DOHH2 (cell line): Measurements from ENCODE around the gene MBP.

Experiments used
- H3F3A ChIP-seq: fragments of 200-600 bp; sonication (generic), shearing (Covaris generic); 2 replicates; pipeline ENCODE4 v1.6.0; 2016; ENCODE audit warnings: antibody characterized with exemption, mild to moderate bottlenecking; ENCODE audit not compliant: control insufficient read depth, insufficient read depth
- H3K27ac ChIP-seq: fragments of 200-600 bp; sonication (generic); 2 replicates; pipeline ENCODE4 v1.5.1; 2014; ENCODE audit warnings: low read depth, mild to moderate bottlenecking, low read length, moderate library complexity
- H3K27me3 ChIP-seq: fragments of 200-600 bp; sonication (generic); 2 replicates; pipeline ENCODE4 v1.6.1; 2014; ENCODE audit warnings: mild to moderate bottlenecking, low read length, mixed read lengths; ENCODE audit not compliant: control insufficient read depth
- H3K36me3 ChIP-seq: fragments of 200-600 bp; sonication (generic); 2 replicates; pipeline ENCODE4 v1.6.1; 2014; ENCODE audit warnings: mild to moderate bottlenecking, low read length, moderate library complexity, mixed read lengths; ENCODE audit not compliant: control insufficient read depth
- H3K4me1 ChIP-seq: fragments of 200-600 bp; sonication (generic); 2 replicates; pipeline ENCODE4 v1.6.1; 2014; ENCODE audit warnings: mild to moderate bottlenecking, low read length, mixed read lengths; ENCODE audit not compliant: control insufficient read depth
- H3K4me2 ChIP-seq: fragments of 200-600 bp; sonication (generic); 2 replicates; pipeline ENCODE4 v1.6.0; 2014; ENCODE audit warnings: mild to moderate bottlenecking, low read length, moderate library complexity
- H3K4me3 ChIP-seq: fragments of 200-600 bp; sonication (generic); 2 replicates; pipeline ENCODE4 v1.5.1; 2014; ENCODE audit warnings: mild to moderate bottlenecking, low read length, mixed read lengths
- H3K79me2 ChIP-seq: fragments of 200-600 bp; sonication (generic); 2 replicates; pipeline ENCODE4 v1.6.1; 2014; ENCODE audit warnings: mild to moderate bottlenecking, low read length, mixed read lengths; ENCODE audit not compliant: control insufficient read depth
- H3K9me2 ChIP-seq: fragments of 200-600 bp; sonication (generic); replicated peaks from 2 replicates; pipeline ENCODE4 v1.6.1; 2014; ENCODE audit warnings: mild to moderate bottlenecking, low read length, mixed read lengths; ENCODE audit not compliant: control insufficient read depth
- H3K9me3 ChIP-seq: fragments of 200-600 bp; sonication (generic); 2 replicates; pipeline ENCODE4 v1.6.1; 2014; ENCODE audit warnings: antibody characterized with exemption, low read length, mixed read lengths; ENCODE audit not compliant: control insufficient read depth, insufficient read depth
- H4K20me1 ChIP-seq: fragments of 200-600 bp; sonication (generic); 2 replicates; pipeline ENCODE4 v1.6.0; 2014; ENCODE audit warnings: low read depth, mild to moderate bottlenecking, antibody characterized with exemption, low read length, moderate library complexity; ENCODE audit not compliant: control insufficient read depth, insufficient read depth
- EZH2phosphoT487 ChIP-seq: fragments of 200-600 bp; sonication (generic); IDR thresholded peaks from 2 replicates; pipeline ENCODE4 v1.6.1; 2017; ENCODE audit warnings: borderline replicate concordance, mild to moderate bottlenecking, antibody characterized with exemption, low read length, moderate library complexity, mixed read lengths
- TF ChIP-seq, protein P1 (sequence below): fragments of 200-600 bp; sonication (generic); IDR thresholded peaks from one replicate; pipeline ENCODE4 v1.5.1; 2014; ENCODE audit warnings: antibody characterized with exemption, mild to moderate bottlenecking, low read depth, low read length; ENCODE audit not compliant: poor library complexity, severe bottlenecking

The MBP gene

DNA sequence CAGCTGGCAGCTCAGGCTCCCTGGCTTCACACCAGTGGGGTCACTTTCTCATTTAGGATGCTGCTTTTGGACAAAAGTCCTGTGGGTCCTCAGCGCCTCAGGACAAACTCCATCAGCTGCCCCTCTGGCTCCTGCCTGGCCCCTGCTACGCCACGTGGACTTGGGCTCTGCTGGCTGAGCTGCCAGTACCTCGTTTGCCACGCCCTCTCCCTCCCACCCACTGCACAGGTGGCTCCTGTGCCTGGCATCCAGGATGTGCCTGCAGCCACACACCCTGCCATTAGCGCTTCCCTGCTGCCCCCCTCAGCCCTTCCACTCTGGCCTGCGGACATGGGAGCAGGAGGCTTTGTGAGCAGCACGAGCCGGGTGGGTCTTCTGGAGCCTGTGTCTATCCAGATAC lies 191.3 kb downstream of the MBP start:
- H3K9me2 ChIP-seq = no peaks in the 10 kb centered on the region
- no peak overlapping the region for H3K4me2 ChIP-seq
- no peaks in the 10 kb centered on the region for H3K79me2 ChIP-seq
- 0 out of 2 replicates have a peak, but pooled peaks cover 3% of the 10 kb centered on the region for H3K9me3 ChIP-seq
- 0 out of 2 replicates have a peak, but pooled peaks cover under 1% of the 10 kb centered on the region for H3K4me1 ChIP-seq
- no peak overlapping the region for H3K27ac ChIP-seq
- no peaks in the 10 kb centered on the region for H3F3A ChIP-seq
- no peak overlapping the region for H3K4me3 ChIP-seq
- no peaks in the 10 kb centered on the region for H4K20me1 ChIP-seq
- peaks cover 35% of the 10 kb centered on the region for H3K36me3 ChIP-seq
- no peaks in the 10 kb centered on the region for H3K27me3 ChIP-seq
- TF ChIP-seq, protein P1, sequence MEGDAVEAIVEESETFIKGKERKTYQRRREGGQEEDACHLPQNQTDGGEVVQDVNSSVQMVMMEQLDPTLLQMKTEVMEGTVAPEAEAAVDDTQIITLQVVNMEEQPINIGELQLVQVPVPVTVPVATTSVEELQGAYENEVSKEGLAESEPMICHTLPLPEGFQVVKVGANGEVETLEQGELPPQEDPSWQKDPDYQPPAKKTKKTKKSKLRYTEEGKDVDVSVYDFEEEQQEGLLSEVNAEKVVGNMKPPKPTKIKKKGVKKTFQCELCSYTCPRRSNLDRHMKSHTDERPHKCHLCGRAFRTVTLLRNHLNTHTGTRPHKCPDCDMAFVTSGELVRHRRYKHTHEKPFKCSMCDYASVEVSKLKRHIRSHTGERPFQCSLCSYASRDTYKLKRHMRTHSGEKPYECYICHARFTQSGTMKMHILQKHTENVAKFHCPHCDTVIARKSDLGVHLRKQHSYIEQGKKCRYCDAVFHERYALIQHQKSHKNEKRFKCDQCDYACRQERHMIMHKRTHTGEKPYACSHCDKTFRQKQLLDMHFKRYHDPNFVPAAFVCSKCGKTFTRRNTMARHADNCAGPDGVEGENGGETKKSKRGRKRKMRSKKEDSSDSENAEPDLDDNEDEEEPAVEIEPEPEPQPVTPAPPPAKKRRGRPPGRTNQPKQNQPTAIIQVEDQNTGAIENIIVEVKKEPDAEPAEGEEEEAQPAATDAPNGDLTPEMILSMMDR = no peak
- no peak for TF ChIP-seq EZH2phosphoT487

DNA sequence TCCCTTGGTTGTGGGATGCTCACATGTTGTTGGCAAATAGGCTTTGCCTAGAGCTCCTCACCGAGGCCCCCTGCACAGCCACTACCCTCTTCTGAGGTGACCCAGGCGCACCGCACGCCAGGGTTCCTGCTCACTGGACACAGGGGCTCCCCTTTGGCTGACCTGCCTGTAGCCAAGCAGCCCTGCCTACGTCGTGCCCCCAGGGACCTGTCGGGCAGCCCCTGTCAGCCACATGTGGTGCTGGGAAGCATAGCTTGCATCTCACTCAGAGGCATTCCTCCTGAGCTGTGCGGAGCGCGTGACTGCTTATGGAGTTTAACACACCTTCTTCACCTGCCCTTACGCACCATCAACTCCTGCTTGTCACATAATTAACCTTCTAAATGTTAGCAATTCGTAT lies 194.0 kb downstream of the MBP start:
- peaks cover 42% of the 10 kb centered on the region for H3K36me3 ChIP-seq
- no peaks in the 10 kb centered on the region for H3K4me1 ChIP-seq
- no peaks in the 10 kb centered on the region for H3K9me3 ChIP-seq
- H3K4me2 ChIP-seq = no peak overlapping the region
- no peaks in the 10 kb centered on the region for H3K9me2 ChIP-seq
- no peak overlapping the region for H3K4me3 ChIP-seq
- no peaks in the 10 kb centered on the region for H4K20me1 ChIP-seq
- no peak overlapping the region for H3K27ac ChIP-seq
- no peaks in the 10 kb centered on the region for H3K79me2 ChIP-seq
- TF ChIP-seq, protein P1 = no peak
- no peak for TF ChIP-seq EZH2phosphoT487
- no peaks in the 10 kb centered on the region for H3K27me3 ChIP-seq
- no peaks in the 10 kb centered on the region for H3F3A ChIP-seq

DNA sequence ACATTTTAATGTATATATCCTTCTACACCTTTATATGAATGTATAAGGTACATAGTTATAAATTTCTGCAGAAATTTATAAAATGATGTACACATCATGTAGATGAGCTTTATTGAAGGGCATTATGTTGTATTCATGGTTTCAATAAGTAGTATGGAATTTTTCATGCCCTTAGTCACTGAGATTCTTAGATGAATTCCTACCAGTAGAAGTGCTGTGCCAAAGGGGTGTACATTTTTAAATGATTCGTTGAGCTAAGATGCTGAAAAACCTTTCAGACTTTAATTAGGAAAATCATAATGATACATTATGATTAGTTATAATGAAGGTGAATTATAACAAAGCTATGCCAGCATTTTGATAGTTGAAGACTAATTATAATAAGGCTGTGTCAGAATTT lies 195.0 kb downstream of the MBP start:
- H3K27ac ChIP-seq = no peak overlapping the region

More for the DNA sequence above, 195.0 kb downstream of the MBP start:
- no peak overlapping the region for H3K4me2 ChIP-seq
- no peaks in the 10 kb centered on the region for H3K27me3 ChIP-seq
- H3K79me2 ChIP-seq = no peaks in the 10 kb centered on the region
- TF ChIP-seq, protein P1 = no peak
- no peak for TF ChIP-seq EZH2phosphoT487
- no peaks in the 10 kb centered on the region for H3K4me1 ChIP-seq
- H3K9me2 ChIP-seq = no peaks in the 10 kb centered on the region
- peaks cover 44% of the 10 kb centered on the region for H3K36me3 ChIP-seq
- no peaks in the 10 kb centered on the region for H4K20me1 ChIP-seq
- H3F3A ChIP-seq = no peaks in the 10 kb centered on the region
- no peak overlapping the region for H3K4me3 ChIP-seq
- no peaks in the 10 kb centered on the region for H3K9me3 ChIP-seq
